ENCODE results near the gene DGLUCY. TPM values are rescaled to one million over a fixed set of nuclear protein-coding genes. Genes with fewer than 3 reads are reported as not detected.
A peak's percentile ranks its signal among the peaks of the same experiment; 100 is the strongest.

Gene DGLUCY
- total RNA-seq, 1 donor = 45.6 TPM

DNA sequence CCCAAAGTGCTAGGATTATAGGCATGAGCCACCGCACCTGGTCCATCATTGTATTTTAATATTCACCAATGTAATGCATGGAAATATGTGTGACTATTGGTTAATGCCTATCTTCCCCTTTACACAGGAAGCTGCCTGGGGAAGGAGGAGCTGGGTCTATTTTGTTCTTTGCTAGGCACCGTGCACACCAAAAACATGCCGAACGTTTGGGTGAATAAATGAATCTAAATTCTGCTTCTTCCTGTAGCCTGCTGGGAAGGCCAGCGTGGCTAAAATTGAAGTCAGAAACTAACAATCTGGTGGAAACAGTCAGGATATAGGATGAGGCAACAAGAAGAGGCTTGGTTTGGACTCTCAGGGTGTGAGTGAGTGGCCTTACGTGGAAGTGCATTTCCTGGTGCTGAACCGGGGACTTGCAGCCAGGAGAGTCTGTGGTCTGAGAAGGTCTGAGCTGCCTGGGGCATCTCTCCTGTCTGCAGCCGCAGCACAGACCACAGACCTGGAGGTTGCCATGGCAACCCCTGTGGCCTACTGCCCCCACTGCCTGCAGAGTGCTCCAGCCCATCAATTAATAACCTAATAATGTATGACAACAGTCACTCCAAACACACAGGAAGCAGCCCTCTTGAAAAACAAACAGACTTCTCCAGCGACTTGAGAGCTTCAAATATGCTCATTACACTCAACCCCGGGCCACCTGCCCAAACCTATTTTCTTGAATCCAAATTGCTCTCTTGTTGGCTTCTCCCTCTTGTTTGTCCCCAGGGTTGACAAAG lies 136.2 kb downstream of the DGLUCY start:
- no peaks in the 10 kb centered on the region for H3K9me3 ChIP-seq (ENCODE audit: low read depth, low read length)
- H3K4me2 ChIP-seq (ENCODE audit: insufficient read depth, low read length) = no peak overlapping the region
- H3K27ac ChIP-seq (ENCODE audit: low read depth, low read length) = no peak overlapping the region
- TF ChIP-seq, protein P1, sequence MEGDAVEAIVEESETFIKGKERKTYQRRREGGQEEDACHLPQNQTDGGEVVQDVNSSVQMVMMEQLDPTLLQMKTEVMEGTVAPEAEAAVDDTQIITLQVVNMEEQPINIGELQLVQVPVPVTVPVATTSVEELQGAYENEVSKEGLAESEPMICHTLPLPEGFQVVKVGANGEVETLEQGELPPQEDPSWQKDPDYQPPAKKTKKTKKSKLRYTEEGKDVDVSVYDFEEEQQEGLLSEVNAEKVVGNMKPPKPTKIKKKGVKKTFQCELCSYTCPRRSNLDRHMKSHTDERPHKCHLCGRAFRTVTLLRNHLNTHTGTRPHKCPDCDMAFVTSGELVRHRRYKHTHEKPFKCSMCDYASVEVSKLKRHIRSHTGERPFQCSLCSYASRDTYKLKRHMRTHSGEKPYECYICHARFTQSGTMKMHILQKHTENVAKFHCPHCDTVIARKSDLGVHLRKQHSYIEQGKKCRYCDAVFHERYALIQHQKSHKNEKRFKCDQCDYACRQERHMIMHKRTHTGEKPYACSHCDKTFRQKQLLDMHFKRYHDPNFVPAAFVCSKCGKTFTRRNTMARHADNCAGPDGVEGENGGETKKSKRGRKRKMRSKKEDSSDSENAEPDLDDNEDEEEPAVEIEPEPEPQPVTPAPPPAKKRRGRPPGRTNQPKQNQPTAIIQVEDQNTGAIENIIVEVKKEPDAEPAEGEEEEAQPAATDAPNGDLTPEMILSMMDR (IDR thresholded peaks at IDR 0.05; ENCODE audit: extremely low read depth, low read depth, low read length) = no peak
- no peaks in the 10 kb centered on the region for H4K20me1 ChIP-seq (ENCODE audit: insufficient read depth, low read length)
- H3K79me2 ChIP-seq (ENCODE audit: insufficient read depth, low read length) = no peaks in the 10 kb centered on the region
- H3K36me3 ChIP-seq (ENCODE audit: insufficient read depth, low read length) = no peaks in the 10 kb centered on the region
- H2AFZ ChIP-seq (ENCODE audit: low read length) = no peak overlapping the region
- no peak overlapping the region for H3K4me3 ChIP-seq (ENCODE audit: insufficient read depth, low read length)
- no peaks in the 10 kb centered on the region for H3K27me3 ChIP-seq (ENCODE audit: insufficient read depth, low read length)
- H3K4me1 ChIP-seq (ENCODE audit: insufficient read depth, low read length) = peaks cover 6% of the 10 kb centered on the region
- DNase-seq (ENCODE audit: insufficient read length, low spot score, missing footprints) = no peak

- Histone ChIP-seq H3K4me1 (ENCODE audit: insufficient read depth, low read length) (peaks cover 6% of the 10 kb centered on the region), H3K36me3 (ENCODE audit: insufficient read depth, low read length) (no peaks in the 10 kb centered on the region), H3K4me2 (ENCODE audit: insufficient read depth, low read length) (no peak overlapping the region), H3K79me2 (ENCODE audit: insufficient read depth, low read length) (no peaks in the 10 kb centered on the region), H3K27me3 (ENCODE audit: insufficient read depth, low read length) (no peaks in the 10 kb centered on the region), H3K4me3 (ENCODE audit: insufficient read depth, low read length) (no peak overlapping the region), H2AFZ (ENCODE audit: low read length) (no peak overlapping the region), H4K20me1 (ENCODE audit: insufficient read depth, low read length) (no peaks in the 10 kb centered on the region), H3K9me3 (ENCODE audit: low read depth, low read length) (no peaks in the 10 kb centered on the region), H3K27ac (ENCODE audit: low read depth, low read length) (no peak overlapping the region)
- TF ChIP-seq, protein P1 (IDR thresholded peaks at IDR 0.05; ENCODE audit: extremely low read depth, low read depth, low read length) = no peak
- DNase-seq (ENCODE audit: insufficient read length, low spot score, missing footprints) = no peak
These were observed 137.0 kb downstream of the DGLUCY start for GRCh38 chr14:91250912-91251311.

GRCh38 chr14:91252871-91253794 lies 139.3 kb downstream of the DGLUCY start:
- peaks cover 6% of the 10 kb centered on the region for H3K4me1 ChIP-seq (ENCODE audit: insufficient read depth, low read length)
- peak overlapping the region; percentile 71 for H3K4me3 ChIP-seq (ENCODE audit: insufficient read depth, low read length)
- no peaks in the 10 kb centered on the region for H3K27me3 ChIP-seq (ENCODE audit: insufficient read depth, low read length)
- no peaks in the 10 kb centered on the region for H4K20me1 ChIP-seq (ENCODE audit: insufficient read depth, low read length)
- DNase-seq (ENCODE audit: insufficient read length, low spot score, missing footprints) = no peak
- TF ChIP-seq, protein P1 (IDR thresholded peaks at IDR 0.05; ENCODE audit: extremely low read depth, low read depth, low read length) = no peak
- no peaks in the 10 kb centered on the region for H3K79me2 ChIP-seq (ENCODE audit: insufficient read depth, low read length)
- H3K4me2 ChIP-seq (ENCODE audit: insufficient read depth, low read length) = peak overlapping the region; percentile 78
- no peaks in the 10 kb centered on the region for H3K36me3 ChIP-seq (ENCODE audit: insufficient read depth, low read length)
- H3K27ac ChIP-seq (ENCODE audit: low read depth, low read length) = no peak overlapping the region
- H3K9me3 ChIP-seq (ENCODE audit: low read depth, low read length) = no peaks in the 10 kb centered on the region
- peak overlapping the region; percentile 39 for H2AFZ ChIP-seq (ENCODE audit: low read length)

All from osteoblast (primary cell).